ENCODE measurements around the gene POLD3.

The POLD3 gene

DNA sequence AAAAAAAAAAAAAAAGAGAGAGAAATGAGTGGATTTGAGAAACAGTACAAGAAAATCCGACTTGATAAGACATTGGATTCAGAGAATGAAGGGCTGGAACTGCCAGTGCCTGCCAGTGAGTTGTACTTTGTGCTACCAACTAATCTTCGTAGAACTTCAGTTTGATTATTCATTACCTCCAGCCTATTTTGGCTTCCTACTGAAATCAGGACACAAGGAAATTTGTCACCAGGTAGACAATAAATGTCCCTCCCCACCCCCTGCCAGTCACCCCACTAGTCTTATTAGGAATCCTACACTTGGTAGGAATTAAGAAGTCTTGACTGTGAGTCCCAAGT is 21.4 kb upstream of the POLD3 start:
- DNase-seq, result no peak
- no peak overlapping the region for H3K4ac ChIP-seq (ENCODE audit: low read depth, low read length)
- H3K14ac ChIP-seq (ENCODE audit: low read length), result no peak overlapping the region
- H4K91ac ChIP-seq (ENCODE audit: low read depth, low read length), result no peak overlapping the region
- no peaks in the 10 kb centered on the region for H3K4me1 ChIP-seq (ENCODE audit: control insufficient read depth in 1 of 2, insufficient read depth in 2 of 2, low read length in 2 of 2)
- H3K9ac ChIP-seq (ENCODE audit: low read length), result no peak overlapping the region
- H2BK5ac ChIP-seq (ENCODE audit: low read depth, low read length, poor library complexity), result no peak overlapping the region
- no peak overlapping the region for H3K27ac ChIP-seq (ENCODE audit: low read depth, low read length)
- H2AK5ac ChIP-seq (ENCODE audit: low read length), result no peak overlapping the region
- no peaks in the 10 kb centered on the region for H3K9me3 ChIP-seq (ENCODE audit: insufficient read depth, low read depth, low read length)
- no peak overlapping the region for H4K12ac ChIP-seq (ENCODE audit: low read depth, low read length)
- H3K18ac ChIP-seq (ENCODE audit: low read length), result no peak overlapping the region
- H2BK12ac ChIP-seq (ENCODE audit: low read length), result no peak overlapping the region
- H3K23ac ChIP-seq (ENCODE audit: low read length), result no peak overlapping the region
- H4K8ac ChIP-seq (ENCODE audit: low read depth, low read length), result no peak overlapping the region
- WGBS (ENCODE audit: extremely low coverage, insufficient coverage, insufficient read length), result no CpG with 5 or more reads among the region's 2 CpGs
- no peaks in the 10 kb centered on the region for H3K79me2 ChIP-seq (ENCODE audit: control insufficient read depth, insufficient read depth, low read length, poor library complexity)
- no peaks in the 10 kb centered on the region for H3K27me3 ChIP-seq (ENCODE audit: insufficient read depth, low read length)
- no peak overlapping the region for H2BK120ac ChIP-seq (ENCODE audit: insufficient read depth, low read length, poor library complexity)
- no peak overlapping the region for H3K4me3 ChIP-seq (ENCODE audit: low read depth, low read length)
- H3K4me2 ChIP-seq (ENCODE audit: low read length), result no peak overlapping the region
- peaks cover 0 to 1% of the 10 kb centered on the region in 2 experiments for H3K36me3 ChIP-seq (ENCODE audit: control insufficient read depth in 1 of 2, insufficient read depth in 2 of 2, low read length in 2 of 2)
- peaks cover 3% of the 10 kb centered on the region for H3K79me1 ChIP-seq (ENCODE audit: low read length)
- no peak overlapping the region for H2AFZ ChIP-seq (ENCODE audit: insufficient read depth, low read length, poor library complexity)

GRCh38 chr11:74572349-74572748 is 20.0 kb upstream of the POLD3 start:
- no peaks in the 10 kb centered on the region for H3K79me1 ChIP-seq (ENCODE audit: low read length)
- no CpG with 5 or more reads among the region's 4 CpGs for WGBS (ENCODE audit: extremely low coverage, insufficient coverage, insufficient read length)
- no peak overlapping the region for H3K4me3 ChIP-seq (ENCODE audit: low read depth, low read length)
- no peak overlapping the region for H4K91ac ChIP-seq (ENCODE audit: low read depth, low read length)
- H3K9me3 ChIP-seq (ENCODE audit: insufficient read depth, low read depth, low read length), result no peaks in the 10 kb centered on the region
- no peak overlapping the region for H2AK5ac ChIP-seq (ENCODE audit: low read length)
- no peak overlapping the region for H3K23ac ChIP-seq (ENCODE audit: low read length)
- H3K36me3 ChIP-seq (ENCODE audit: control insufficient read depth in 1 of 2, insufficient read depth in 2 of 2, low read length in 2 of 2), result peaks cover 0 to 1% of the 10 kb centered on the region in 2 experiments
- no peak overlapping the region for H2AFZ ChIP-seq (ENCODE audit: insufficient read depth, low read length, poor library complexity)
- H4K12ac ChIP-seq (ENCODE audit: low read depth, low read length), result no peak overlapping the region
- H2BK5ac ChIP-seq (ENCODE audit: low read depth, low read length, poor library complexity), result no peak overlapping the region
- H3K4ac ChIP-seq (ENCODE audit: low read depth, low read length), result no peak overlapping the region
- H3K27ac ChIP-seq (ENCODE audit: low read depth, low read length), result no peak overlapping the region
- no peak overlapping the region for H2BK120ac ChIP-seq (ENCODE audit: insufficient read depth, low read length, poor library complexity)
- no peaks in the 10 kb centered on the region for H3K27me3 ChIP-seq (ENCODE audit: insufficient read depth, low read length)
- no peak overlapping the region for H2BK12ac ChIP-seq (ENCODE audit: low read length)
- DNase-seq, result no peak
- no peak overlapping the region for H3K18ac ChIP-seq (ENCODE audit: low read length)
- H3K9ac ChIP-seq (ENCODE audit: low read length), result no peak overlapping the region
- no peak overlapping the region for H3K14ac ChIP-seq (ENCODE audit: low read length)
- H3K4me2 ChIP-seq (ENCODE audit: low read length), result no peak overlapping the region
- H3K4me1 ChIP-seq (ENCODE audit: control insufficient read depth in 1 of 2, insufficient read depth in 2 of 2, low read length in 2 of 2), result peaks cover 2% of the 10 kb centered on the region in 2 experiments
- H4K8ac ChIP-seq (ENCODE audit: low read depth, low read length), result no peak overlapping the region
- H3K79me2 ChIP-seq (ENCODE audit: control insufficient read depth, insufficient read depth, low read length, poor library complexity), result no peaks in the 10 kb centered on the region

DNA sequence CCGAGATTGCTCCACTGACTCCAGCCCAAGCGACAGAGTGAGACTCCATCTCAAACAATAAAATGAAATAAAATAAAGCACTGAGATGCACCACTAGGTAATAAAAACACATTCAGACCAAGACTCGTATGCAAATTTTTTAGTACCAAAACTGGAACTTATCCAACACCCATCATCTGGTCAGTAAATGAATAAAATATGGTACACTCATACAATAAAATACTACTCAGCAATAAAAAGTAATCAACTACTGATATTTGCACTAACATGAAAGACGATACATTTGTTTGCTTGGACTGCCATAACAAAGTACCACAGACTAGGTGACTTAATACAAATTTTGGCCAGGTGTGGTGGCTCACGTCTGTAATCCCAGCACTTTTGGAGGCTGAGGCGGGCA is 17.8 kb upstream of the POLD3 start:
- Histone ChIP-seq H3K4me3 (ENCODE audit: low read depth, low read length) (no peak overlapping the region), H4K8ac (ENCODE audit: low read depth, low read length) (no peak overlapping the region), H3K4ac (ENCODE audit: low read depth, low read length) (no peak overlapping the region), H2BK120ac (ENCODE audit: insufficient read depth, low read length, poor library complexity) (no peak overlapping the region), H4K12ac (ENCODE audit: low read depth, low read length) (no peak overlapping the region), H2BK5ac (ENCODE audit: low read depth, low read length, poor library complexity) (no peak overlapping the region), H3K9me3 (ENCODE audit: insufficient read depth, low read depth, low read length) (no peaks in the 10 kb centered on the region), H3K9ac (ENCODE audit: low read length) (no peak overlapping the region), H4K91ac (ENCODE audit: low read depth, low read length) (no peak overlapping the region), H3K36me3 (ENCODE audit: control insufficient read depth in 1 of 2, insufficient read depth in 2 of 2, low read length in 2 of 2) (peaks cover 0 to 1% of the 10 kb centered on the region in 2 experiments), H3K79me2 (ENCODE audit: control insufficient read depth, insufficient read depth, low read length, poor library complexity) (no peaks in the 10 kb centered on the region), H2BK12ac (ENCODE audit: low read length) (no peak overlapping the region), H2AFZ (ENCODE audit: insufficient read depth, low read length, poor library complexity) (no peak overlapping the region), H3K23ac (ENCODE audit: low read length) (no peak overlapping the region), H3K27ac (ENCODE audit: low read depth, low read length) (no peak overlapping the region), H3K4me2 (ENCODE audit: low read length) (no peak overlapping the region), H2AK5ac (ENCODE audit: low read length) (no peak overlapping the region), H3K14ac (ENCODE audit: low read length) (no peak overlapping the region), H3K4me1 (ENCODE audit: control insufficient read depth in 1 of 2, insufficient read depth in 2 of 2, low read length in 2 of 2) (peaks cover 2 to 12% of the 10 kb centered on the region in 2 experiments), H3K27me3 (ENCODE audit: insufficient read depth, low read length) (no peaks in the 10 kb centered on the region), H3K18ac (ENCODE audit: low read length) (no peak overlapping the region), H3K79me1 (ENCODE audit: low read length) (no peaks in the 10 kb centered on the region)
- WGBS (ENCODE audit: extremely low coverage, insufficient coverage, insufficient read length), result no CpG with 5 or more reads among the region's 6 CpGs
- no peak for DNase-seq

GRCh38 chr11:74575999-74576398 is 16.4 kb upstream of the POLD3 start:
- H3K4me3 ChIP-seq (ENCODE audit: low read depth, low read length), result no peak overlapping the region
- no peak overlapping the region for H4K12ac ChIP-seq (ENCODE audit: low read depth, low read length)
- no peak overlapping the region for H3K23ac ChIP-seq (ENCODE audit: low read length)
- H3K27ac ChIP-seq (ENCODE audit: low read depth, low read length), result no peak overlapping the region
- H2BK120ac ChIP-seq (ENCODE audit: insufficient read depth, low read length, poor library complexity), result no peak overlapping the region
- no peak overlapping the region for H3K9ac ChIP-seq (ENCODE audit: low read length)
- no peaks in the 10 kb centered on the region for H3K9me3 ChIP-seq (ENCODE audit: insufficient read depth, low read depth, low read length)
- no peak overlapping the region for H3K4ac ChIP-seq (ENCODE audit: low read depth, low read length)
- H2AK5ac ChIP-seq (ENCODE audit: low read length), result no peak overlapping the region
- DNase-seq, result no peak
- no peak overlapping the region for H3K4me2 ChIP-seq (ENCODE audit: low read length)
- H3K27me3 ChIP-seq (ENCODE audit: insufficient read depth, low read length), result no peaks in the 10 kb centered on the region
- no peaks in the 10 kb centered on the region for H3K79me2 ChIP-seq (ENCODE audit: control insufficient read depth, insufficient read depth, low read length, poor library complexity)
- peaks cover 0 to 1% of the 10 kb centered on the region in 2 experiments for H3K36me3 ChIP-seq (ENCODE audit: control insufficient read depth in 1 of 2, insufficient read depth in 2 of 2, low read length in 2 of 2)
- no peak overlapping the region for H2BK5ac ChIP-seq (ENCODE audit: low read depth, low read length, poor library complexity)
- peaks cover 7 to 21% of the 10 kb centered on the region in 2 experiments for H3K4me1 ChIP-seq (ENCODE audit: control insufficient read depth in 1 of 2, insufficient read depth in 2 of 2, low read length in 2 of 2)
- no peak overlapping the region for H2BK12ac ChIP-seq (ENCODE audit: low read length)
- H2AFZ ChIP-seq (ENCODE audit: insufficient read depth, low read length, poor library complexity), result no peak overlapping the region
- H4K8ac ChIP-seq (ENCODE audit: low read depth, low read length), result no peak overlapping the region
- no peak overlapping the region for H3K14ac ChIP-seq (ENCODE audit: low read length)
- peaks cover 3% of the 10 kb centered on the region for H3K79me1 ChIP-seq (ENCODE audit: low read length)
- WGBS (ENCODE audit: extremely low coverage, insufficient coverage, insufficient read length), result no CpG with 5 or more reads among the region's 3 CpGs
- no peak overlapping the region for H3K18ac ChIP-seq (ENCODE audit: low read length)
- no peak overlapping the region for H4K91ac ChIP-seq (ENCODE audit: low read depth, low read length)

Measured in trophoblast cell (in vitro differentiated cells and primary cell).